ENCODE results near the gene METTL26. TPM values are rescaled to one million over a fixed set of nuclear protein-coding genes. Genes with fewer than 3 reads are reported as not detected.

The METTL26 gene
- total RNA-seq, 1 donor from 2014 or later, result 75.3 TPM

DNA sequence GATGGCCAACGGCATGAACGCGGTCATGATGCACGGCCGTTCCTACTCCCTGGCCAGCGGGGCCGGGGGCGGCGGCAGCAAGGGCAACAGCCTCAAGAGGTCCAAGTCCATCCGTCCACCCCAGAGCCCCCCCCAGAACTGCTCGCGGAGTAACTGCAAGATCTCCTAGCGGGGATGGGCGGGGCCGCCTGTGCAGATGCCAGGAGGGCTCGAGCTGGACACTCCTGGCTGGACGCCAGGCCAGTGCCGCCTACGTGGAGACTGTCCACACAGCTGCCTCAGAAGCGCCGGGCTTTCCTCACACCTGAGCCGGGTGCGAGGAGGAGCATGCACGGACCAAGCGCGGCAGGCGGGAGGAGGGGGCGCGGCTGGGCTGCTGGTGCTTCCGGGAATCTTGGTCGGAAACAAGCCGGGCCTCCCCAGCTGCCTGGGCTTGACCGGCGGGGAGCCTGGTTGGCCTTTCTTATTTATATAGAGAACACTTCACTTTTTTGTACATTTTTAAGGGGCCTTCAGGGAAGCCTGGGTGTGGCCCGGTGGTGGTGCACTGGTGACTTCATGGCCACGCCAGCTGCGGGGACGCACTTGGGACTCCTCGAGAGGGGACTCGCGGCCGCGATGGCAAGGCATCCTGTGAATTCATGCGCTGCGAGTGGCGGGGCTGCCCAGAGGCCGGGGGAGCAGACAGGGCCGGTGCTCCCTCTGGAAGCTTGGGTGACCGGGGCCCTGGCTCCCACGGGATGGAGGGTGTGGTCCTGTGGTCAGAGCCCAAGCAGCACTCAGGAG is 8.5 kb downstream of the METTL26 start:
- H3K4me1 Mint-ChIP-seq, result peaks cover 22% of the 10 kb centered on the region
- no peaks in the 10 kb centered on the region for H3K9me3 Mint-ChIP-seq
- DNase-seq (ENCODE audit: low read depth, low spot score), result no peak
- no peak overlapping the region for H3K4me3 Mint-ChIP-seq
- peaks cover 2% of the 10 kb centered on the region for H3K27me3 Mint-ChIP-seq (ENCODE audit: low read depth)
- peaks cover 3% of the 10 kb centered on the region for H3K36me3 Mint-ChIP-seq (ENCODE audit: low read depth)
- no peak for TF ChIP-seq CTCF (conservative IDR thresholded peaks at IDR 0.05)
- H3K27ac Mint-ChIP-seq (ENCODE audit: unreplicated experiment), result no peak overlapping the region

GRCh38 chr16:626787-627453 is 9.2 kb downstream of the METTL26 start:
- H3K9me3 Mint-ChIP-seq, result no peaks in the 10 kb centered on the region
- DNase-seq (ENCODE audit: low read depth, low spot score), result no peak
- H3K27ac Mint-ChIP-seq (ENCODE audit: unreplicated experiment), result no peak overlapping the region
- peaks cover 25% of the 10 kb centered on the region for H3K4me1 Mint-ChIP-seq
- H3K27me3 Mint-ChIP-seq (ENCODE audit: low read depth), result peaks cover 2% of the 10 kb centered on the region
- no peak for TF ChIP-seq CTCF (conservative IDR thresholded peaks at IDR 0.05)
- peaks cover 3% of the 10 kb centered on the region for H3K36me3 Mint-ChIP-seq (ENCODE audit: low read depth)
- peak overlapping the region; percentile 54 for H3K4me3 Mint-ChIP-seq

DNA sequence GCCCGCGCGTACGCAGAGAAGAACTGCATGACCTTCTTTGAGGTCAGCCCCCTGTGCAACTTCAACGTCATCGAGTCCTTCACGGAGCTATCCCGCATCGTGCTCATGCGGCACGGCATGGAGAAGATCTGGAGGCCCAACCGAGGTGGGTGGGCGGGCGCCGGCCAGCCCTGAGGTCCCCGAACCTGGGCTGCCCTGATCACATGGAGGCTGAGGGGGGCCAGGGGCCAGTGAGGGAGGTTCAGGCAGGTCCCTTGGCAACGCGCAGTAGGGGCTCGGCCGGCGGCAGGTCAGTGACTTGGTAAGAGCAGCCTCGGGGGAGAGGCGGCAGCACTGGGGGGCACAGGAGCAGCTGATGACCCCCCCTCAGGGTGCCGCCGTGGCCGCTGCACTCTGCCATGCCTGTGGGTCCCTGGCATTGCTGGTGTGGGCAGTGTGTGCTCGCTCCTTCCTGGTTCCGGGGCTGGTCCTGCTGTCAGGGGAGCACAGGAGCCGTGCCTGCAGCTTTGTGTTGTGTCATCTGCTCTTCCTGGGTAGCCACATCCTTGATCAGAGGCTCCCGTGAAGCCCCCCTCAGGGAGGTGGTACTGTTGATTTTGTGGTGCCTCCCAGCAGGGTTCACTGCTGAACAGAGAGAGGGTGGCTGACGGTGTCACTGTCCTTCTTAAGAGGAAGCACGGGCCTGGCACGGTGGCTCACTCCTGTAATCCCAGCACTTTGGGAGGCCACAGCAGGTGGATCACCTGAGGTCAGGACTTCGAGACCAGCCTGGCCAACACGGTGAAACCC is 9.9 kb downstream of the METTL26 start:
- peak overlapping the region; percentile 54 for H3K4me3 Mint-ChIP-seq
- DNase-seq (ENCODE audit: low read depth, low spot score), result no peak
- H3K27ac Mint-ChIP-seq (ENCODE audit: unreplicated experiment), result no peak overlapping the region
- H3K27me3 Mint-ChIP-seq (ENCODE audit: low read depth), result peaks cover 2% of the 10 kb centered on the region
- no peak for TF ChIP-seq CTCF (conservative IDR thresholded peaks at IDR 0.05)
- no peaks in the 10 kb centered on the region for H3K9me3 Mint-ChIP-seq
- peaks cover 30% of the 10 kb centered on the region for H3K4me1 Mint-ChIP-seq
- H3K36me3 Mint-ChIP-seq (ENCODE audit: low read depth), result peaks cover 3% of the 10 kb centered on the region

DNA sequence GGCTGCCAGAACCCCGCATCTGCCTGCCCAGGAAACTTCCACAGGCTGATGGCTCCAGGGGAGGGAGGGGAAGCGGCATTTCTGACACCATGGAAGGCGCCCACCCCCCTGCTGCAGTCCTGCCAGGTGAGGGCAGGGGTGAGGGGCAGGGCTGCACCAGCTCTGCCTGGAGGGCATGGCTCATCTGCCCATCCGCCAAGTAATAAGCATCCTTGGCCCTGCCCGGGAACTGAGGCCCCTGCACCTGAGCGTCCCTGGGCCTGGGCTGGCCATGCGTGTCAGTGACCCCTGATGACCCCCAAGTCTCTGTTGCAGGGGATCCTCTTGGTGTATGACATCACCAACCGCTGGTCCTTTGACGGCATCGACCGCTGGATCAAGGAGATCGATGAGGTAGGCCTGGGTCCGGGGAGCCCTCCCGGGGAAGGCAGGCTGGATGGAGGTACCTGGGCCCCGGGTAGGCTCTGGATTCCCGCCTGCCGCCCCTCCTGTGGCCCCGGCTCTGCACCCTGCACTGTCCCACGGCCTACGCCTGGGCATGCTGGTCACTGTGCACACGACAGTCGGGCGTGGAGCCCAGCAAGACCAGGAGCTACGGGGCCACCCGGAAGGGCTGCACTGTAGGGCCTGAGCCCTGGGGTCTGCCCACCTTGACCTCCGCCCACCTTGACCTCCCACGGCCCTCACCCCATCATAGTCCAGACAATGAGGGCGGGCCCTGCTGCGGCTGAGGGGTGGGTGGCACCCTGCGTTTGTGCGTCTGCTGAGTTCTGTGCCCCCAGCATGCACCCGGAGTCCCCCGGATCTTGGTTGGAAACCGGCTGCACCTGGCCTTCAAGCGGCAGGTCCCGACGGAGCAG is 10.8 kb downstream of the METTL26 start:
- no peak for DNase-seq (ENCODE audit: low read depth, low spot score)
- no peak for TF ChIP-seq CTCF (conservative IDR thresholded peaks at IDR 0.05)
- H3K27me3 Mint-ChIP-seq (ENCODE audit: low read depth), result peaks cover 2% of the 10 kb centered on the region
- no peak overlapping the region for H3K27ac Mint-ChIP-seq (ENCODE audit: unreplicated experiment)
- no peak overlapping the region for H3K4me3 Mint-ChIP-seq
- peaks cover 3% of the 10 kb centered on the region for H3K36me3 Mint-ChIP-seq (ENCODE audit: low read depth)
- no peaks in the 10 kb centered on the region for H3K9me3 Mint-ChIP-seq
- H3K4me1 Mint-ChIP-seq, result peaks cover 30% of the 10 kb centered on the region
